Inflammatory macrophage treated with lipopolysaccharide for 4 hours (primary cell): ENCODE data around the gene PKDCC.

Experiments
- DNase-seq: peaks from one replicate; pipeline ENCODE4 v3.0.0-alpha.2; 2020

The PKDCC gene

GRCh38 chr2:42047488-42048298 is at the start of gene PKDCC:
Gene PKDCC (plus strand): TSS chr2:42048021. CDS start chr2:42048200, 179 bp downstream.
- peak; percentile 36 for DNase-seq

- DNase-seq = no peak
Observed at GRCh38 chr2:41998186-41999127, 49.4 kb upstream of the PKDCC start.

- no peak for DNase-seq
Observed at GRCh38 chr2:41999128-41999480, 48.7 kb upstream of the PKDCC start.

GRCh38 chr2:41999592-42000281 is 48.1 kb upstream of the PKDCC start:
- DNase-seq = no peak

- no peak for DNase-seq
Observed at GRCh38 chr2:42001711-42002201, 46.1 kb upstream of the PKDCC start.

GRCh38 chr2:42007551-42007950 is 40.3 kb upstream of the PKDCC start:
- DNase-seq = no peak

GRCh38 chr2:42008241-42008921 is 39.4 kb upstream of the PKDCC start:
- no peak for DNase-seq

- peak; percentile 25 for DNase-seq
Observed at GRCh38 chr2:42009657-42010580, 37.9 kb upstream of the PKDCC start.

- no peak for DNase-seq
Observed at GRCh38 chr2:42010743-42011298, 37.0 kb upstream of the PKDCC start.

- no peak for DNase-seq
Observed at GRCh38 chr2:42012137-42012536, 35.7 kb upstream of the PKDCC start.

GRCh38 chr2:42012651-42013050 is 35.2 kb upstream of the PKDCC start:
- no peak for DNase-seq

GRCh38 chr2:42013409-42013808 is 34.4 kb upstream of the PKDCC start:
- no peak for DNase-seq

- DNase-seq = no peak
Observed at GRCh38 chr2:42021464-42021863, 26.4 kb upstream of the PKDCC start.

GRCh38 chr2:42025151-42025582 is 22.7 kb upstream of the PKDCC start:
- no peak for DNase-seq

- no peak for DNase-seq
Observed at GRCh38 chr2:42026272-42026671, 21.5 kb upstream of the PKDCC start.

GRCh38 chr2:42028571-42029148 is 19.2 kb upstream of the PKDCC start:
- no peak for DNase-seq

- DNase-seq = no peak
Observed at GRCh38 chr2:42029171-42029570, 18.6 kb upstream of the PKDCC start.

- DNase-seq = no peak
Observed at GRCh38 chr2:42029639-42030199, 18.1 kb upstream of the PKDCC start.

GRCh38 chr2:42030200-42030759 is 17.5 kb upstream of the PKDCC start:
- DNase-seq = no peak

- DNase-seq = no peak
Observed at GRCh38 chr2:42030829-42031228, 17.0 kb upstream of the PKDCC start.
